ENCODE measurements around the gene HOXD1. TPM values are rescaled to one million over a fixed set of nuclear protein-coding genes. Genes with fewer than 3 reads are reported as not detected.

The HOXD1 gene
- total RNA-seq, 1 donor from 2014 or later: not detected

DNA sequence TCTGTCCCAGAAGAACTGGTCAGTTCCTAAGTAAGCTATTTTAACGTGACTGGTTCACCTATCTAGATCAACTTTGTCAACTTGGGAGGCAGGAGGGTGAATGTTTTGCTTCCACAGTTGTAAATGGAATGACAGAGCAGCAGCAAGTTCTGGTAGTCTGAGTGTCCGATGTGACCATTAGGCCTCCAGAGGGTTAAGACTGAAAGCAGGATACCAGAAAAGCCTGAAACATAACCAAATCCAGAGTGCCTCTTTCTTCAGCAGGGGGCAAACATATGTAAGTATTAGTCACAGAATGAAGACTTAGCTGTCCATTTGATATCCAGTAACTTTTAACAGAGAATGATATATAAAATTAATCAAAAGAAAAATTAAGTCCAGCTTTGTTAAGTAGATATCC, 22.2 kb upstream of the HOXD1 start:
- no peak overlapping the region for H3K27ac Mint-ChIP-seq (ENCODE audit: unreplicated experiment)
- TF ChIP-seq, protein P1, sequence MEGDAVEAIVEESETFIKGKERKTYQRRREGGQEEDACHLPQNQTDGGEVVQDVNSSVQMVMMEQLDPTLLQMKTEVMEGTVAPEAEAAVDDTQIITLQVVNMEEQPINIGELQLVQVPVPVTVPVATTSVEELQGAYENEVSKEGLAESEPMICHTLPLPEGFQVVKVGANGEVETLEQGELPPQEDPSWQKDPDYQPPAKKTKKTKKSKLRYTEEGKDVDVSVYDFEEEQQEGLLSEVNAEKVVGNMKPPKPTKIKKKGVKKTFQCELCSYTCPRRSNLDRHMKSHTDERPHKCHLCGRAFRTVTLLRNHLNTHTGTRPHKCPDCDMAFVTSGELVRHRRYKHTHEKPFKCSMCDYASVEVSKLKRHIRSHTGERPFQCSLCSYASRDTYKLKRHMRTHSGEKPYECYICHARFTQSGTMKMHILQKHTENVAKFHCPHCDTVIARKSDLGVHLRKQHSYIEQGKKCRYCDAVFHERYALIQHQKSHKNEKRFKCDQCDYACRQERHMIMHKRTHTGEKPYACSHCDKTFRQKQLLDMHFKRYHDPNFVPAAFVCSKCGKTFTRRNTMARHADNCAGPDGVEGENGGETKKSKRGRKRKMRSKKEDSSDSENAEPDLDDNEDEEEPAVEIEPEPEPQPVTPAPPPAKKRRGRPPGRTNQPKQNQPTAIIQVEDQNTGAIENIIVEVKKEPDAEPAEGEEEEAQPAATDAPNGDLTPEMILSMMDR (conservative IDR thresholded peaks at IDR 0.05): no peak
- H3K36me3 Mint-ChIP-seq (ENCODE audit: low read depth): peaks cover 4% of the 10 kb centered on the region
- peaks cover 100% of the 10 kb centered on the region for H3K27me3 Mint-ChIP-seq (ENCODE audit: low read depth)
- peaks cover 6% of the 10 kb centered on the region for H3K9me3 Mint-ChIP-seq
- no peak overlapping the region for H3K4me3 Mint-ChIP-seq
- no peak for DNase-seq (ENCODE audit: low read depth, low spot score)
- peaks cover 4% of the 10 kb centered on the region for H3K4me1 Mint-ChIP-seq

DNA sequence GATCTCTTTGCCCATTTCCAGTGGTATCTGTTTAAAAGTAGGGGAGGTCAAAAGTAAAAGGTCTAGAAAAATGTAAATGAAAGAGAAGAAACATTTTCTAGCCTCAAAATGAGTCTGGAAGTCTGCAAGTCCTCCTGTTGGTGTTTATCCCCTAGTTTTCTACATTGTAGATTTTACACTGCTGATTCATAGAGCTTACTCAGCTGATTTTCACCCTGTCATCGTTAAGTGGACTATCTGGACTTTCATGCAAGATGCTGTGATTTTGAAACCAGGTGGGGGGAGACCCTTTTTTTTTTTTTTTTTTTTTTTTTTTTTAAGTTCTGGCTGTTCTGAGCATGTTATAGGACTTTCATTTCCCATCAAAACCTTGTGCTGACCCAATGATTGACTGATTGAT, 21.1 kb upstream of the HOXD1 start:
- no peak for DNase-seq (ENCODE audit: low read depth, low spot score)
- TF ChIP-seq, protein P1 (conservative IDR thresholded peaks at IDR 0.05): no peak
- Mint-ChIP-seq H3K27me3 (ENCODE audit: low read depth) (peaks cover 100% of the 10 kb centered on the region), H3K27ac (ENCODE audit: unreplicated experiment) (no peak overlapping the region), H3K36me3 (ENCODE audit: low read depth) (no peaks in the 10 kb centered on the region), H3K4me1 (peaks cover 4% of the 10 kb centered on the region), H3K4me3 (no peak overlapping the region), H3K9me3 (peaks cover 6% of the 10 kb centered on the region)

DNA sequence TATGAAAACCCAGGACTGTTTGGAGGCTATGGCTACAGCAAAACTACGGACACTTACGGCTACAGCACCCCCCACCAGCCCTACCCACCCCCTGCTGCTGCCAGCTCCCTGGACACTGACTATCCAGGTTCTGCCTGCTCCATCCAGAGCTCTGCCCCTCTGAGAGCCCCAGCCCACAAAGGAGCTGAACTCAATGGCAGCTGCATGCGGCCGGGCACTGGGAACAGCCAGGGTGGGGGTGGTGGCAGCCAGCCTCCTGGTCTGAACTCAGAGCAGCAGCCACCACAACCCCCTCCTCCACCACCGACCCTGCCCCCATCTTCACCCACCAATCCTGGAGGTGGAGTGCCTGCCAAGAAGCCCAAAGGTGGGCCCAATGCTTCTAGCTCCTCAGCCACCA, 19.3 kb upstream of the HOXD1 start:
- no peak for DNase-seq (ENCODE audit: low read depth, low spot score)
- TF ChIP-seq, protein P1 (conservative IDR thresholded peaks at IDR 0.05): no peak
- Mint-ChIP-seq H3K27ac (ENCODE audit: unreplicated experiment) (no peak overlapping the region), H3K36me3 (ENCODE audit: low read depth) (no peaks in the 10 kb centered on the region), H3K27me3 (ENCODE audit: low read depth) (peaks cover 100% of the 10 kb centered on the region), H3K9me3 (peaks cover 5% of the 10 kb centered on the region), H3K4me1 (peaks cover 5% of the 10 kb centered on the region), H3K4me3 (no peak overlapping the region)

DNA sequence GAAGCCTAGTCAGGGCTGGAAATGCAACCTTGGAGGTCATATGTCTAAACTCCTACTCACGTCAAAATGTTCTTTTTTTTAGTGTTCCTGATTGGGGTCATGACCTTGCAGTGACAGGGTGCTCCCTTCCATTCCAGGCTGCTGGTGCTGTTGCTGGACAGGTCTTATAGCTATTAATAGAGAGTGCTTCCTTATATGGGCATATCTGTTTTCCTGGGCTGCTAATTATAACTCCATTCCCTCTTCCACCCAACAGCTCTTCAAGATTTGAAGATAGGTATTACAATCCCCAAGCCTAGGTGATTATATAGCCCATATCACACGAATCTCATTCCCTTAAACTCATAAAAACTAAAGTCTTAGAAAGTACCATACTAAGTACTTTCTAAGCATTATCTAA, 18.8 kb upstream of the HOXD1 start:
- peaks cover 100% of the 10 kb centered on the region for H3K27me3 Mint-ChIP-seq (ENCODE audit: low read depth)
- H3K27ac Mint-ChIP-seq (ENCODE audit: unreplicated experiment): no peak overlapping the region
- TF ChIP-seq, protein P1 (conservative IDR thresholded peaks at IDR 0.05): no peak
- no peak for DNase-seq (ENCODE audit: low read depth, low spot score)
- H3K36me3 Mint-ChIP-seq (ENCODE audit: low read depth): no peaks in the 10 kb centered on the region
- H3K4me1 Mint-ChIP-seq: peaks cover 10% of the 10 kb centered on the region
- H3K4me3 Mint-ChIP-seq: no peak overlapping the region
- H3K9me3 Mint-ChIP-seq: peaks cover 3% of the 10 kb centered on the region

DNA sequence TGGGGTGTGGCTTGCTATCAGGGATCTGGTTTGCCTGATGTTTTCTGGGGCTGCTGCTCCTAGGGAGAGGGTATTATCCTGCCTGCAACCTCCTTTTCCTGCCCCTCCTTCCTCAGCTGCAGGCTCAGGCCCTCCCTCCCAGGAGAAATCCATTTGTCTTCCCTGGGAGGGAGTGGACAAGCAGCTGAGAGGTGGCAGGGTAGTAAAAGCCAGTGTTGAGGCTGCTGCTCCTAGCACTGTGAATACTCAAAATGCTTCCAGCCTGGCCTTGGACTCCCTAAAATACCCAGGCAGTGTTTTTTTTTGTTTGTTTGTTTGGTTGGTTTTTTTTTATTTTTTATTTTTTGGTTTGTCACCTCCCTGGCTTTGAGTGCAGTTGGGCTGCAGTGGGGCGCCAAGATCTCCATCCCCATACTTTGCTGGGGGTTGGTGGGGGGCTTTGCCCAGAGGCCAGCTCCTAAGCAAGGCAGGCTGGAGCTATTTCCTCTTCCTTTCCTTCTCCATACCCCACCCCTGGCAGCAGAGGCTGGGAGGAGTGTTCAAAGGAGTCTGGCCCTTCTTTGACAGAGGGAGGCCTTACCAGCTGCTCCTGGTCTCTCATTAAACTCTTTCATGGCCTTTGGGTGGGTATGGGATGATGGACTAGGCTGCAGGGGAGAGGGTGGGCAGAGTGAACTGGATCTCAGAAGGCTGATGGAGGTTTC, 17.7 kb upstream of the HOXD1 start:
- Mint-ChIP-seq H3K4me1 (peaks cover 17% of the 10 kb centered on the region), H3K27me3 (ENCODE audit: low read depth) (peaks cover 100% of the 10 kb centered on the region), H3K36me3 (ENCODE audit: low read depth) (no peaks in the 10 kb centered on the region), H3K4me3 (no peak overlapping the region), H3K9me3 (peaks cover 3% of the 10 kb centered on the region), H3K27ac (ENCODE audit: unreplicated experiment) (no peak overlapping the region)
- DNase-seq (ENCODE audit: low read depth, low spot score): no peak
- TF ChIP-seq, protein P1 (conservative IDR thresholded peaks at IDR 0.05): no peak
